COLO829 (cell line): ENCODE results near the gene CYFIP2.

ENCODE experiments used
- DNase-seq: peaks from one replicate; pipeline ENCODE4 v3.0.0; 2012; ENCODE audit warnings: low spot score

CYFIP2 gene

GRCh38 chr5:157358871-157359270 lies 92.9 kb downstream of the CYFIP2 start:
- no peak for DNase-seq

- DNase-seq = no peak
Observed at GRCh38 chr5:157359356-157360055, 93.6 kb downstream of the CYFIP2 start.

GRCh38 chr5:157362012-157362411 lies 96.1 kb downstream of the CYFIP2 start:
- DNase-seq = no peak

- DNase-seq = no peak
Observed at GRCh38 chr5:157362502-157362901, 96.6 kb downstream of the CYFIP2 start.

GRCh38 chr5:157362982-157363381 lies 97.1 kb downstream of the CYFIP2 start:
- no peak for DNase-seq

GRCh38 chr5:157365732-157366131 lies 99.8 kb downstream of the CYFIP2 start:
- DNase-seq = no peak

GRCh38 chr5:157366741-157367674 lies 101.1 kb downstream of the CYFIP2 start:
- peak; percentile 66 for DNase-seq

GRCh38 chr5:157369507-157369906 lies 103.6 kb downstream of the CYFIP2 start:
- DNase-seq = no peak

GRCh38 chr5:157370967-157371366 lies 105.0 kb downstream of the CYFIP2 start:
- DNase-seq = no peak

GRCh38 chr5:157371655-157372471 lies 105.9 kb downstream of the CYFIP2 start:
- no peak for DNase-seq

GRCh38 chr5:157372472-157372822 lies 106.5 kb downstream of the CYFIP2 start:
- no peak for DNase-seq

- no peak for DNase-seq
Observed at GRCh38 chr5:157378509-157378908, 112.6 kb downstream of the CYFIP2 start.

GRCh38 chr5:157379983-157380382 lies 114.1 kb downstream of the CYFIP2 start:
- DNase-seq = no peak

- DNase-seq = no peak
Observed at GRCh38 chr5:157381746-157382145, 115.8 kb downstream of the CYFIP2 start.

- no peak for DNase-seq
Observed at GRCh38 chr5:157382996-157383800, 117.3 kb downstream of the CYFIP2 start.

- peak; percentile 56 for DNase-seq
Observed at GRCh38 chr5:157384971-157385709, 119.2 kb downstream of the CYFIP2 start.

GRCh38 chr5:157387041-157387563 lies 121.2 kb downstream of the CYFIP2 start:
- no peak for DNase-seq

GRCh38 chr5:157387683-157388093 lies 121.8 kb downstream of the CYFIP2 start:
- peak; percentile 41 for DNase-seq

GRCh38 chr5:157388111-157388710 lies 122.3 kb downstream of the CYFIP2 start:
- no peak for DNase-seq

- no peak for DNase-seq
Observed at GRCh38 chr5:157389103-157389502, 123.2 kb downstream of the CYFIP2 start.
